ENCODE measurements around the gene PHF11. TPM values are rescaled to one million over a fixed set of nuclear protein-coding genes. Genes with fewer than 3 reads are reported as not detected.

PHF11 gene
- total RNA-seq, 1 donor from 2014 or later = 78.6 TPM

- intact Hi-C loops (cut with micrococcal nuclease) = loop anchor here (5.0 kb wide), 5 partner anchors 45 to 520 kb away; partner anchors contain the start of genes FNDC3A and KPNA3
These were observed 1.5 kb downstream of the PHF11 start for GRCh38 chr13:49497272-49497671.

GRCh38 chr13:49498206-49498605 lies 2.5 kb downstream of the PHF11 start:
- intact Hi-C loops (cut with micrococcal nuclease) = loop anchor here (5.0 kb wide), 5 partner anchors 44 to 521 kb away; partner anchors contain the start of genes FNDC3A and KPNA3

GRCh38 chr13:49499889-49500660 lies 4.3 kb downstream of the PHF11 start:
- intact Hi-C loops (cut with micrococcal nuclease) = loop anchor here (5.0 kb wide), 5 partner anchors 42 to 523 kb away; partner anchors contain the start of genes FNDC3A and KPNA3

- intact Hi-C loops (cut with micrococcal nuclease) = no loop called here
These were observed 7.2 kb downstream of the PHF11 start for GRCh38 chr13:49502954-49503353.

GRCh38 chr13:49503951-49504350 lies 8.2 kb downstream of the PHF11 start:
- intact Hi-C loops (cut with micrococcal nuclease) = no loop called here

- intact Hi-C loops (cut with micrococcal nuclease) = no loop called here
These were observed 16.8 kb downstream of the PHF11 start for GRCh38 chr13:49512578-49512977.

GRCh38 chr13:49516467-49516866 lies 20.7 kb downstream of the PHF11 start:
- intact Hi-C loops (cut with micrococcal nuclease) = no loop called here

- intact Hi-C loops (cut with micrococcal nuclease) = no loop called here
These were observed 21.7 kb downstream of the PHF11 start for GRCh38 chr13:49517461-49517860.

- intact Hi-C loops (cut with micrococcal nuclease) = no loop called here
These were observed 25.5 kb downstream of the PHF11 start for GRCh38 chr13:49521224-49521623.

GRCh38 chr13:49524740-49525501 lies 29.2 kb downstream of the PHF11 start:
- intact Hi-C loops (cut with micrococcal nuclease) = no loop called here

GRCh38 chr13:49527123-49527522 lies 31.4 kb downstream of the PHF11 start:
- intact Hi-C loops (cut with micrococcal nuclease) = no loop called here

- intact Hi-C loops (cut with micrococcal nuclease) = no loop called here
These were observed 32.4 kb downstream of the PHF11 start for GRCh38 chr13:49528161-49528560.

GRCh38 chr13:49530457-49530856 lies 34.7 kb downstream of the PHF11 start:
- intact Hi-C loops (cut with micrococcal nuclease) = no loop called here

- intact Hi-C loops (cut with micrococcal nuclease) = loop anchor here (1.0 kb wide), 1 partner anchor 35 kb away; no protein-coding TSS in a partner anchor
These were observed 36.8 kb downstream of the PHF11 start for GRCh38 chr13:49532593-49532992.

GRCh38 chr13:49533011-49533410 lies 37.3 kb downstream of the PHF11 start:
- intact Hi-C loops (cut with micrococcal nuclease) = no loop called here

GRCh38 chr13:49533591-49534269 lies 38.0 kb downstream of the PHF11 start:
- intact Hi-C loops (cut with micrococcal nuclease) = no loop called here

- intact Hi-C loops (cut with micrococcal nuclease) = no loop called here
These were observed 40.6 kb downstream of the PHF11 start for GRCh38 chr13:49536144-49536873.

GRCh38 chr13:49538404-49538803 lies 42.7 kb downstream of the PHF11 start:
- intact Hi-C loops (cut with micrococcal nuclease) = no loop called here

GRCh38 chr13:49539313-49539712 lies 43.6 kb downstream of the PHF11 start:
- intact Hi-C loops (cut with micrococcal nuclease) = no loop called here

GRCh38 chr13:49539746-49540145 lies 44.0 kb downstream of the PHF11 start:
- intact Hi-C loops (cut with micrococcal nuclease) = loop anchor here (5.0 kb wide), 2 partner anchors 42 to 97 kb away; partner anchors contain the start of genes CAB39L, PHF11 and SETDB2

- intact Hi-C loops (cut with micrococcal nuclease) = loop anchor here (5.0 kb wide), 2 partner anchors 43 to 98 kb away; partner anchors contain the start of genes CAB39L, PHF11 and SETDB2
These were observed 44.8 kb downstream of the PHF11 start for GRCh38 chr13:49540552-49540951.

Measured in T-helper 2 cell treated with Interferon-gamma antibody and Interleukin-4, amounts not matched to agents 100 ng/mL and 5 ng/mL, for 36 hours (primary cell).